HG03439 (cell line): Measurements from ENCODE around the gene SPACA6.
"Not testable (repeated sequence)": the region's sequence is repeated elsewhere in the genome, so short reads cannot be mapped to it uniquely, and the experiment has no call there.

Experiments used
- ATAC-seq: cut with Tn5 transposase; IDR thresholded peaks from one replicate; pipeline ENCODE4 v1.9.1; 2021; ENCODE audit warnings: mild to moderate bottlenecking, moderate library complexity; ENCODE audit not compliant: unreplicated experiment

The SPACA6 gene, protein sequence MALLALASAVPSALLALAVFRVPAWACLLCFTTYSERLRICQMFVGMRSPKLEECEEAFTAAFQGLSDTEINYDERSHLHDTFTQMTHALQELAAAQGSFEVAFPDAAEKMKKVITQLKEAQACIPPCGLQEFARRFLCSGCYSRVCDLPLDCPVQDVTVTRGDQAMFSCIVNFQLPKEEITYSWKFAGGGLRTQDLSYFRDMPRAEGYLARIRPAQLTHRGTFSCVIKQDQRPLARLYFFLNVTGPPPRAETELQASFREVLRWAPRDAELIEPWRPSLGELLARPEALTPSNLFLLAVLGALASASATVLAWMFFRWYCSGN

DNA sequence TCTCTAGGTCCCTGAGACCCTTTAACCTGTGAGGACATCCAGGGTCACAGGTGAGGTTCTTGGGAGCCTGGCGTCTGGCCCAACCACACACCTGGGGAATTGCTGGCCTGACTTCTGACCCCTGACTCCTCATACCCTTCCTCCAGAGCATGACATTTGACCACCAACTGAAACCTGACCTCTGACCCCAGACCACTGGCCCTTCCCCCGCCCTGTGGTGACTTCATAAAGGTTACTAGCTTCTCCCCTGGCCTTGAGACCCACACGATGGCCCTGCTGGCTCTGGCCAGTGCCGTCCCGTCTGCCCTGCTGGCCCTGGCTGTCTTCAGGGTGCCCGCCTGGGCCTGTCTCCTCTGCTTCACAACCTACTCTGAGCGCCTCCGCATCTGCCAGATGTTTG is at the start of gene SPACA6:
Gene SPACA6 (plus strand): TSS at position 71 of the 400 bp plus-strand sequence. CDS start 197 bp downstream, at position 268.
- no peak for ATAC-seq

DNA sequence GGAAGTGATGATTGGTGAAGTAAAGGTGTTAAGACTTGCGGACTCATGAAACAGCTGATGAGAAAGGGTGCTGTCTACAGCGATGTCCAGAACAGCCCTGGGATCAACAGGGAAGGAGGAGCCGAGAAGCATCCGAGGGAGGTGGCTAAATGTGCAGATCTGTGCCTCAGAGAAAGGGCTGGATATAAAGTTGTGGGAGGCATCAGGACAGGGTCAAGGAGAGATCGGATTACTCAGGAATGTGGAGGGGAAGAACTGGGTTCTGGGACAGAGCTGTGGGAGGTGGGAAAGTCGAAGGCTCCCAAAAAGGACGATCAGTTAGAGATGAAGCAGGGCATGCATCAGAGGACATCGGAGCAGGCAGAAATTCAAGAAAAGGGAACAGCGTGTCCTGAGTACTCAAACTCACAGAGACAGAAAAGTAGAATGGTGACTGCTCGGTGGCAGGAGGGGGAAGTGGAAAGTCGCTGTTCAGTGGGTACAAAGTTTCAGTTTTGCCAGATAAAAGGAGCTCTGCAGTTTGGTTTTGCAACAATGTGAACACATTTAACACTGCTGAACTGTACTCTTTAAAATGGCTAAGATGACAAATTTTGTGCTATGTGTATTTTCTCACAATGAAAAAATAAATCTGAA is 48.4 kb upstream of the SPACA6 start:
- no peak for ATAC-seq

DNA sequence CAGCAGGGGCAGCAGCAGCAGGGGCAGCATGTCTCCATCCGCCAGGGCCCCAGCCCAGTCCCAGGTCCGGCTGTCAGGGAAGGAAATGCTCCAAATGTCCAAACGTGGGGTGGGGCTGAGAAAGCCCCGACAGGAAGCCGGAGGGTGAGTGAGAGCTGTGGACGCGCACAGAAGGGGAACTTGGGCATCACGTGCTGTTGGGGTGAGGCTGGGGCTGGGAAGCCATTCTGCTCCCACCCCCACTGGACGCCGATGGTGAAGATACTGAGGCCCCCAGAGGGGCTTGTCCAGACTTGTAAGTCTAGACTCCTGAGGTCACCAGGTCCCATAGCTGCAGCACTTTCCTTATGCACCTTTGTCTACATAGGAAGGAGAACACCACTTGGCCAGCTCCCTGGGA is 46.4 kb upstream of the SPACA6 start, which contains the start of gene SIGLEC14:
Gene SIGLEC14 (minus strand): TSS at position 96 of the 400 bp plus-strand sequence. CDS start 66 bp downstream, at position 30.
- not testable (repeated sequence) for ATAC-seq

DNA sequence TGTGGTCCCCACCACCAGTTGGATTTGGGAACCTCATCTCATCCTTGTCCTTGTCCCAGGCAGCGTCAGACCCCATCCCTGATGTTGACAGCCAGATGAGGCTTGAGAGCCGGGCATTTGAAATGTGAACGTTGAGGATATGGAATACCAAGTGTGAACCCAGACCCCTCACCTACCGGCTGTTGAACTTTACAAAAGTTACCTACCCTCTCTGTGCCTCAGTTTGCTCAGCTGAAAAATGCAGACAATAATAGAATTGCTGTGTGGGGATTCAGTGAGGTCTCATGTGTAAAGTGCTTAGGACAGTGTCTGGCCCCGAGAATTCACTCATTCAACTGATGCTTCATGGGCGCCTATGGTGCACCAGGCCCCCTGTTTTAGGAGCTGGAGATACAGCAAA is 45.8 kb upstream of the SPACA6 start:
- ATAC-seq: no peak

DNA sequence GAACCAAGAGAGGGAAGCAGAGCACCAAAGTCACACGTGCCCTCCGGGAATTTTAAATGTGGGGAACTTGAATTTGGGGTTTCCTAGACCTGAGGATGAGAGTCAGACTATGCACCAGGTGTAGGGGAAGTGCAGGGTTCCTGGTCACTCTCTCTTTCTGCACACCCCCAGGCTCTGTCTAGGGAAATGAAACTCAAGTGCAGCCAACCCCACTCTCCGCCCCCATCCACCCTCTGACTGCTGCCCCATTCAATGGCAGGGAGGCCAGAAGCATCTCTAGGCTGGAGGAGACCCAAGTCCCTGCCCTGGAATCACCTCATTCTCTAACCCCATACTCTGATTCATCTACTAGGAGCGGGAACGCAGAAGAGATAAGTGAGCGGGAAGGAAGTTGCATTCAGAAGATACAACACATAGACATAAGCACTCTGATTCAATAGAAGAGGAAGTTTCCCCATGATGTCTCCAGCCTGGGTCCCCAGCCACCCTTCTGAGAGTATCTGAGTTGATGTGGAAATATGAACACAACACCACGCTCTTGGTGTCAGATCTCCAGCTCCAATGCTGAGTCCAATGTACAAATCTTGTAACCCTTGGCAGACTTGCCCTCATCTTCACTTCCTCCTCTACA is 41.8 kb upstream of the SPACA6 start:
- no peak for ATAC-seq

DNA sequence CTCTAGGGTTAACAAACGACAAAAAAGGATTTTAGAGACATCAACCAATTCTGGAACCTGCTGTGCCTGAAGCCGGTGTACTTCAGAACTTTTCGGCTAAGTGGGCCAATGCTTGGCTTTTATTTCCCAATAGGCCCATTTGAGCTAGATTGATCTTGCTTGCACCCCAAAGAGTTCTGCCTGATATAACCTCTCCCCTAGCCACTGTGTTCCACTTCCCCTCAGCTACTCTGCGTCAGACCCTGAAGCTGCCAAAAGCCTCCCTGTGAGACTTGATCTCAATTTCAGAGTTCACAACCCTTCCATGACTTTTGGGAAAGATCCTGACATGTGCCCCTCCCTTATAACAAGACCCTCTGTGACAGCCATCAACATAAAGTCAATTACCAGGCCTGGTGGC is 40.9 kb upstream of the SPACA6 start:
- no peak for ATAC-seq

DNA sequence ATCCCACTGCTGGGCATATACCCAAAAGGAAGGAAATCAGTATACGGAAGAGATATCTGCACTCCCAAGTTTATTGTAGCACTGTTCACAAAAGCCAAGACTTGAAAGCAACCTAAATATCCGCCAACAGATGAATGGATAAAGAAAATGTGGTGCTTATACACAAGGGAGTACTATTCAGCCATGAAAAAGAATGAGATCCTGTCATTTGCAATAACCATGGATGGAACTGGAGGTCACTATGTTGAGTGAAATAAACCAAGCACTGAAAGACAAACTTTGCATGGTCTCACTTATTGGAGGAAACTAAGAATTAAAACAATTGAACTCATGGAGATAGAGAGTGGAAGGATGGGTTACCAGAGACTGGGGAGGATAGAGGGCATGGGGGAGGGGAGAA is 40.0 kb upstream of the SPACA6 start:
- ATAC-seq: no peak

DNA sequence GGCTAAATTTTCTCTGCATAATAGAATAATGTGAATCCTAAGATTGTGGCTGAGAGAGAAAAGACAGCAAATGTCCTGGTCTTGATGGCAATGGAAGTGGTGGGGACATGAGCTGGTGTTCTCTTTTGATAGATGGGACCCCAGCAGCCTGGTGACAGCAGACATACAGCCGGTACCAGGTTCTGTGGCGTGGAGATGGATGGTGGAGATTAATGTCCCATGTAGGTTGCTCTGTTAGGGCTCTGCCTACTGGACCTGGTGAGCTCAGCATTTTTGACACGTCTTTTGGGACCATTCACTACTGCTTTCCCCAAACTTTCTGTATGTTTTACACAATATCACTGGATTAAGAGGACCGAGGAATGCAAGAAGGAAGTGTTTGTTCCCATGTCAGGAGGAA is 38.3 kb upstream of the SPACA6 start:
- no peak for ATAC-seq

DNA sequence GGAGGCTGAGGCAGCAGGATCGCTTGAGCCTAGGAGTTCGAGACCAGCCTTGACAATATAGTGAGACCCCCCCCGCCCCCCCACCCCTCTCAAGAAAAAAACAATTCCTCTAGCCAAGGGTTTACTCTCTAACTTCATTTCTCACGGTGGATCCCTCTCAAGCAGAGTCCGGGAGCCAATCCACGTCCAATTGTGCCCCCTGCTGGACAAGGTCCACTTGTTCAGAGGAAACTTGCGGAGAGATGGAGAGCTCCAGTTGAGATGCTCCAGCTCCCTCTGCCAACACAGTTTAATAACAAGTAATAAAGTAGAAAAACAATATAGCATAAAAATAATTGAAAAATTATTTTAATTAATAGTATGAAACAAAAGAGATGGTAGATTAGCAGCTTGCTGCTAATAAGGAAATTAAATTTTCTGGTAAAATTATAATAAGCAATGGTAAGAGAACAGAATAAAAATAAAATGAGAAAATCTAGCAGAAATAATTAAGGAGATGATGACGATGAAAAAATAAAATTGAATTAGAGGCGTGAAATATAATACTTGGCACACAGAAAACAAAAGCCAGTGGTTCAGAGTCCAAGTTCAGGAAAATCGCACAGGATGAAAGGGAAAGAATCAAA is 32.0 kb upstream of the SPACA6 start:
- ATAC-seq: no peak

DNA sequence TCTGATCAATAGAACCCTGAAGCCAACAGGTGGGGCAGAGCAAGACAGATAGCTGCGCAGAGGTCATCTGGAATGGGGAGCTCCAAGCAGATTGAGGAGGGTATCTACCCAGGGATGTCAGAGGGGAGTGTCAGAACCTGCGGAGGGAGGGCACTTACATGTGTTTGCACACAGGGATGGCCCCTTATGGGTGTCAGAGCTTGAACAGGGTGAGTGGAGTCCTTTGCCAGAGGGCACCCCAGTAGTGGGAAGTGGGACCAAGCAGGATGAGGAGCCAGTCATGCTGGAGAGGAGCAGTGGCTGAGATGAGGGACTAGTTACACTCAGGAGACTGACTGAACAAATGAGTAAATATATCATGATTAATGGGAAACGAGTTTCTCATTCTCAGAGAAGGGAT is 29.5 kb upstream of the SPACA6 start:
- ATAC-seq: no peak

DNA sequence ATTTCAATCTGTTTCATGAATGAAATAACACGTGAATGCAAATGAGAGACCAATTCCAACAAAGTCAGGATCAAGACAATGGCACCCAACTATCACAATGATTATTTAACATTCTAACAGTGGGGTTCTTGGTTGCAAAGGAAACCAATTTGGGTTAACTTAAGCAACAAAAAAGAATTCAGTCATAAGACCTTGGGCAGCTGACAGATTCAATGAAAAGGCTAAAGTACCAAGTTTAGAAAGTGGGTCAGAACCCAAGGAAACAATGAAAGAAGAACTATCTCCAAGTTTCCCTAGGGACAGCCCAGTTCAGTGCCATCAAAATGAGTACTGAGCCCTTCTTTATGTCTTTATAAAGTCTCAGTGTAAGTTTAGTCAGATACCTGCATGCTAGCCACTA is 29.0 kb upstream of the SPACA6 start:
- ATAC-seq: no peak

DNA sequence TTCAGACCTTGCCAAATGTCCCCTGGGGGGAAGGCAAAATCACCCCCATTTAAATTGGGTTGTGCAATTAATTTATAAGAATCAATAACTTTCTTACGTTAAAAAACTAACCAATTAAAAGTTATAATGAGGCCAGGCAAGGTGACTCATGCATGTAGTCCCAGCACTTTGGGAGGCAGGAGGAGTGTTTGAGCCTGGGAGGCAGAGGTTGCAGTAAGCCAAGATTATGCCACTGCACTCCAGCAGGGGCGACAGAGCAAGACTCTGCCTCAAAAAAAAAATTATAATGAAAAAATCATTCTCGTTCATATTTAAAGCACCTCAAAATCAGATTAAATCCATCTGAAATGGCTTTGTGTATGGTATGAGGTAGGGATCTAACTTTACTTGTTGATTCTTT is 28.1 kb upstream of the SPACA6 start:
- ATAC-seq: no peak

DNA sequence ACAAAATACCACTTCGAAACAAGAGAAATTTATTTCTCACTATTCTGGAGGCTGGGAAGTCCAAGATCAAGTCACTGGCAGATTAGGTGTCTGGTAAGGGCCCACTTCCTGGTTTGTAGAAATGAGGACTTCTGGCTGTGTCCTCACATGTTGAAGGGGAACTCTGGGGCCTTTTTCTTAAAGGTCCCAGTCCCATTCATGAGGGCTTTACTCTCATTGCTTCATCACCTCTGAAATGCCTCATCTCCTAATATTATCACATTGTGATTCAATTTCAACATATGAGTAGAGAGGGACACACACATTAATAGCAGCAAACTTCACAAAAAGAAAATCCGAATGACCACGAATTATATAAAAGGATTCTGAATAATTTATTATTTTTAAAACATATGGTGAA is 24.9 kb upstream of the SPACA6 start:
- ATAC-seq: no peak

DNA sequence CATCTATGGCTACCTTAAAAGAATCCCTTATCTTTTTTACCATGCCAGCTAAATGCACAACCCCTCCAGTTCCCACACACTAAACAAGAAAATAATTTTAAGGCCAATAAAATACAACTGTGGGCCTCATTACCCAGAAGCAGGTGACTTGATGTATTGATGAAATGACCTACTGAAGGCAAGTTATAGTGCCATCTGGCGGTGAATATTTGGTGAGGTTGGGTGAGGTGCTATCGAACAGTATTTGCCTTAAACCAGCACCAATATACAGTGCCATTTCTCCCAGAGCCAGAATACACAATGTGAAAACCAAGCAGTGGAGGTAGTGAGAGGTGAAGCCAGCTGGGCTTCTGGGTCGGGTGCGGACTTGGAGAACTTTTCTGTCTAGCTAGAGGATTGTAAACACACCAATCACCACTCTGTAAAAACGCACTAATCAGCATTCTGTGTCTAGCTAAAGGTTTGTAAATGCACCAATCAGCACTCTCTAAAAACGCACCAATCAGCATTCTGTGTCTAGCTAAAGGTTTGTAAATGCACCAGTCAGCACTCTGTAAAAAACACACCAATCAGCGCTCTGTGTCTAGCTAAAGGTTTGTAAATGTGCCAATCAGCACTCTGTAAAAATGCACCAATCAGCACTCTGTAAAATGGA is 17.1 kb upstream of the SPACA6 start:
- ATAC-seq: not testable (repeated sequence)

DNA sequence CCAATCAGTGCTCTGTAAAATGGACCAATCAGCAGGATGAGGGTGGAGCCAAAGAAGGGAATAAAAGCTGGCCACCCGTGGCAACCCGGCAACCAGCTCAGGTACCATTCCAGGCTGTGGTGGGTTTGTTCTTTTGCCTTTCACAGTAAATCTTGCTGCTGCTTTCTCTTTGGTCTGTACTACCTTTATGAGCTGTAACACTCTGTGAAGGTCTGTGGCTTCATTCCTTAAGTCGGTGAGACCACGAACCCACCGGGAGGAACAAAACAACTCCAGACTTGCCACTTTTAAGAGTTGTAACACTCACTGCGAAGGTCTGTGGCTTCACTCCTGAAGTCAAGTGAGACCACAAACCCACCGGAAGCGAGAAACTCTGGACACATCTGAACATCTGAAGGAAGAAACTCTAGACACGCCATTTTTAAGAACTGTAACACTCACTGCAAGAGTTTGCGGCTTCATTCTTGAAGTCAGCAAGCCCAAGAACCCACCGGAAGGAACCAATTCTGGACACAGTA is 16.5 kb upstream of the SPACA6 start:
- ATAC-seq: no peak

DNA sequence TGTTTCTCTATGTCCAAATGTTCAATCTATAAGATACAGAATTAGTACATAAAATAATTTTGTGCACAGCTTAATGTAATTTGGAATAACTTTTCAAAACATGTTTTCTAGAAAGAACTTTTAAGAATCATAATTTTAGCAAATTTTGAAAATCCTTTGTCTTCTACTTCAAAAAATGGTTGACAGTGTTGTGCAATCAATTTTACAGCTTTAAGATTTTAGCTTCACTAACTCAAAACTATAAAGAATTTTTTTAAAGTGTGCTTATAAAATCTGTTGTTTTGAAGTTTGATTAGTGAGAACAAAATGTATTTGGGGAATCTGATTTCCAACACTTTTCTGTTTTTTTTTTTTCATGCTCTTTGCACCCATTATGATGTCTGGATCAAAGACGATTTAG is 12.7 kb upstream of the SPACA6 start:
- ATAC-seq: no peak

DNA sequence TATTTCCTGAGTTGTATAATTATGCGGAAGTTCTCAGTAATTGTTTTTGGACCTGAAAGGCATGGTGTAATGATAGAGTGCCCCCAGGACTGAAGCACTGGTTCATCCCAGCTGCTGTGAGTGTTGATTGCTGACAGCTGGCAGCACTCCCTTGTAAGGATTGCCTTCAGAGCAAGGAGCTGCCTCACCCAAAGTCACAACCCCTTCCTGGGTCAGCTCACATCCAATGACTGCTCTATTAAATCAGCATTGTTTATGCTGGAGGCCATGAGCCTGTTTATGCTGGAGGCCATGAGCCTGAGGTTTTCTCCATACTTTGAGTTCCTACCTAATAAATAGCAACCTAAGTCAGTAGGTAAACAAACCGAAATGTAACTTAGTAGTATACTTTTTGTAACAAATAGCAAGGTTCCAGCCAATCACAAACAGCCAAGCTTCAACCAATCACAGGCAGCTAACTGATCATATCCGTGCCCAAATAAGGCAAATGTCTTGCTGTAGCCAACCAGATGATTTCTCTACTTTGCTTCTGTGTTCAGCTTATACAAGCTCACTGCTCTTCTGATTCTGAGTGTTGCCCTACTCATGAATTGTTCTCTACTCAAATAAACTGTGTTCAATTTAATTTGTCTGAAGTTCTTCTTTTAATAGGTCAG is 11.7 kb upstream of the SPACA6 start:
- ATAC-seq: no peak

DNA sequence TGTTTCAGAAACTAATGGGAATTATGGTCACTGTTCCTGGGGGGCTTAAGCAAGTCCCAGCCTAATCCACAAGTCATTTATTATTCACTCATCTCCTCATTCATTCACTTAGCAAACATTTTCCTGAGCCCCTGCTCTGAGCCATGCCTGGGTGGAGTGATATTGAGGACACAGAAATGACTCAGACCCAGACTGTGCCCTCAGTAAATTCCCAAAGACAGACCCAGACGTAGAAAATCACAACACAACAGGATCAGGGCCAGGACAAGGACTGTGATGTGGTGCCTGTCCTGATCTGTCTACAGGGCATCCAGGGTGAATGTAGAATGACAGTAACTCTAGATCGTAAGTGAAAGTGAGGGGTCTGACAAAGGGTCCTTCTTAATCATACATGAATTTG is 7.0 kb upstream of the SPACA6 start:
- no peak for ATAC-seq

DNA sequence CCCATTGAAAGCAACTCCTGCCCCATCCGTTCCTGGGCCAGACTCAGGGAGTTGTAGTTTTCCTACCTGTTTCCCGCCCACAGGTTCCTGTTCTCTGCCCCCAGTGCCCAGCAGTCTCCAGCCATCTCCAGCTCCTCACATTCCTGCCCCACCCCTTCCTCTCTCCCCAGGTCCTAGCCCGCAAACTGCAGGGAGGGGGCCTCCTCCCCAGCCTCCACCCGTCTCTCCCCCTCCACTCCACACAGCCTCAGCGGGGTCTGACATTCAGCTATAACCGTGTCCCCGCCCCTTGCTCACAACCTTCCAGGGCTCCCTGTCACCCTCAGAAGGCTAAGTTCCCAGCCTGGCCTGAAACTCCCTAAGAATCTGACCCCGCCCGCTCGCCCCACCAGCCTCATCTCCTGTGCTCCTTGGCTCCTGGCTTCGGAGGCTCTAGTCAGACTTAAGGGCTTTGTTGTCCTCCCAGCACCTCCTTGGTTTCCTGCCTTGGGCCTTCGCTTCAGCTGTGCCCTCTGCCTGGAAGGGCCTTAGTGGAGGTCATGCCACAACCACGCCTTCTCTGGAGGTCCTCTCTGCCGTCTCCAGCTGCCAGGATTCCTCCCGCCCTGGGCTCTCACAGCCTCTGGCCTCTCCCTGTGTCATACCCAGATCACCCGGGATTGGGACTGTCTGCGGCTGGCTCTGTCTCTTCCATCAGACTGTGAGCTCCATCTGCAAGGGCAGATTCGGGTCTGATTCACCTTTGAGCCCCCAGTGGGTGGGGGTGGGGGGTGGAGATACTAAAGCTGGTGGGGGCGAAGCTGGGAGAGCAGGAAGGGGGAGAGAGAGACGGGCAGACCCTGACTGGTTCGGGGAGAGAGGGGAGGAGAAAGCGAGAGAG is 5.1 kb upstream of the SPACA6 start:
- no peak for ATAC-seq
